Body of pancreas (tissue), 4 donors: ENCODE data around the gene RNF212.

ENCODE experiments used
- POLR2A ChIP-seq, 3 donors: fragments of 450-650 bp; IDR thresholded peaks; one replicate each; pipeline ENCODE4 v1.6.1; 2016; ENCODE audit warnings: antibody characterized with exemption in 3 of 3, mild to moderate bottlenecking in 2 of 3
- TF ChIP-seq, protein P1 (sequence below), 7 experiments: fragments of 450-650 bp in 4 of 7; fragments of 200-600 bp in 3 of 7; sonication (generic) in 3 of 7; IDR thresholded peaks; one replicate each; pipeline ENCODE4 v1.5.1; 2016 to 2019; ENCODE audit warnings: antibody characterized with exemption in 7 of 7

- TF ChIP-seq, protein P1, sequence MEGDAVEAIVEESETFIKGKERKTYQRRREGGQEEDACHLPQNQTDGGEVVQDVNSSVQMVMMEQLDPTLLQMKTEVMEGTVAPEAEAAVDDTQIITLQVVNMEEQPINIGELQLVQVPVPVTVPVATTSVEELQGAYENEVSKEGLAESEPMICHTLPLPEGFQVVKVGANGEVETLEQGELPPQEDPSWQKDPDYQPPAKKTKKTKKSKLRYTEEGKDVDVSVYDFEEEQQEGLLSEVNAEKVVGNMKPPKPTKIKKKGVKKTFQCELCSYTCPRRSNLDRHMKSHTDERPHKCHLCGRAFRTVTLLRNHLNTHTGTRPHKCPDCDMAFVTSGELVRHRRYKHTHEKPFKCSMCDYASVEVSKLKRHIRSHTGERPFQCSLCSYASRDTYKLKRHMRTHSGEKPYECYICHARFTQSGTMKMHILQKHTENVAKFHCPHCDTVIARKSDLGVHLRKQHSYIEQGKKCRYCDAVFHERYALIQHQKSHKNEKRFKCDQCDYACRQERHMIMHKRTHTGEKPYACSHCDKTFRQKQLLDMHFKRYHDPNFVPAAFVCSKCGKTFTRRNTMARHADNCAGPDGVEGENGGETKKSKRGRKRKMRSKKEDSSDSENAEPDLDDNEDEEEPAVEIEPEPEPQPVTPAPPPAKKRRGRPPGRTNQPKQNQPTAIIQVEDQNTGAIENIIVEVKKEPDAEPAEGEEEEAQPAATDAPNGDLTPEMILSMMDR (IDR thresholded peaks at IDR 0.05): no peak
- no peak for TF ChIP-seq POLR2A (IDR thresholded peaks at IDR 0.05)
Observed at GRCh38 chr4:1080961-1081688, 32.2 kb downstream of the RNF212 start.
